ENCODE measurements around the gene BIRC6. TPM values are rescaled to one million over a fixed set of nuclear protein-coding genes. Genes with fewer than 3 reads are reported as not detected.
"Not testable (repeated sequence)": the region's sequence is repeated elsewhere in the genome, so short reads cannot be mapped to it uniquely, and the experiment has no call there.

The BIRC6 gene
- total RNA-seq, 1 experiment from 2014 or later: 182 TPM

DNA sequence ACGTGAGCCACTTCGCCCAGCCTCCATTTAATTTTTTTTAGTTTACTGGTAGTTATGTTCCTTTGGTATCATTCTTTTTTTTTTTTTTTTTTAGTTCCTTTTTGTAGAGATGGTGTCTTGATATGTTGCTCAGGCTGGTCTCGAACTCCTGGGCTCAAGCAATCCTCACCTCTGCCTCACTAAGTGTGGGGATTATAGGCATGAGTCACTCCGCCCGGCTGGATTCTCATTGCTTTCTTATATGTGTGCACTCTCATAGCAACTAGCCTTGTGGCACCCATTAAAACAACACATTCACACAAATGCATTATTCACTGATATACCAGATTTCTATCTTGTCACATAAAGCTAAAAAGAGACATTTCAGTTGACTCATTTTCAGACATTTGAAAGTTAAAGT is 275.3 kb downstream of the BIRC6 start:
- no peak overlapping the region for H3K4me2 ChIP-seq (ENCODE audit: low read depth, low read length, poor library complexity, severe bottlenecking)
- peaks cover 11% of the 10 kb centered on the region for H3K4me1 ChIP-seq (ENCODE audit: low read length)
- H3K9ac ChIP-seq (ENCODE audit: low read length): no peak overlapping the region
- H3K27ac ChIP-seq (ENCODE audit: low read length): no peak overlapping the region
- no peak for DNase-seq
- H3K4me3 ChIP-seq (ENCODE audit: low read length): no peak overlapping the region
- H3K36me3 ChIP-seq (ENCODE audit: insufficient read depth, low read length): peaks cover 37% of the 10 kb centered on the region
- H2AFZ ChIP-seq (ENCODE audit: low read length): no peak overlapping the region
- peaks cover 38% of the 10 kb centered on the region for H3K79me2 ChIP-seq (ENCODE audit: low read length)
- H3K9me2 ChIP-seq (replicated peaks; ENCODE audit: insufficient read depth, low read length): no peaks in the 10 kb centered on the region
- H3K9me3 ChIP-seq (ENCODE audit: low read length): no peaks in the 10 kb centered on the region
- no peaks in the 10 kb centered on the region for H4K20me1 ChIP-seq (ENCODE audit: insufficient read depth, low read depth, low read length)
- no peaks in the 10 kb centered on the region for H3K27me3 ChIP-seq (ENCODE audit: low read length)

DNA sequence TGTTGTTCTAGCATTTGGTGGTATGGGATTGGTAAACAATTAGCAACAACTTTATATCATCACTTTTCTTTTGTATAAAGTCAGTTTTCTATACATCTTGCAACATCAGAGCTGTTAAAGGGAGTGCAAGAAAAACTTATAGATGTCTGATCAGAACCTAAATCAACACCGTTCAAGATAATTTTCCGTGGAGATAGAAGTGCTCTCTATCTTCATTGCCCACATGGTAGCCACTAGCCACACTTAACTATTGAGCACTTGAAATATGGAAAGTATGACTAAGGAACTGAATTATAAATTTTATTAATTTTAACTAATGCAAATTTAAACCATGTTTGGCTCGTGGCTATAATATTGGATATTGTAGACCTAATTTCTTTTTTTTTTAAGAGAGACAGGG is 276.2 kb downstream of the BIRC6 start:
- H3K4me2 ChIP-seq (ENCODE audit: low read depth, low read length, poor library complexity, severe bottlenecking): no peak overlapping the region
- no peak overlapping the region for H3K9ac ChIP-seq (ENCODE audit: low read length)
- no peaks in the 10 kb centered on the region for H4K20me1 ChIP-seq (ENCODE audit: insufficient read depth, low read depth, low read length)
- H3K27me3 ChIP-seq (ENCODE audit: low read length): no peaks in the 10 kb centered on the region
- no peak overlapping the region for H3K27ac ChIP-seq (ENCODE audit: low read length)
- no peak overlapping the region for H3K4me3 ChIP-seq (ENCODE audit: low read length)
- peaks cover 40% of the 10 kb centered on the region for H3K79me2 ChIP-seq (ENCODE audit: low read length)
- peaks cover 43% of the 10 kb centered on the region for H3K36me3 ChIP-seq (ENCODE audit: insufficient read depth, low read length)
- H3K9me2 ChIP-seq (replicated peaks; ENCODE audit: insufficient read depth, low read length): no peaks in the 10 kb centered on the region
- peaks cover 11% of the 10 kb centered on the region for H3K4me1 ChIP-seq (ENCODE audit: low read length)
- no peak overlapping the region for H2AFZ ChIP-seq (ENCODE audit: low read length)
- no peak for DNase-seq
- H3K9me3 ChIP-seq (ENCODE audit: low read length): no peaks in the 10 kb centered on the region

- not testable (repeated sequence) for H3K9ac ChIP-seq (ENCODE audit: low read length); DNase-seq; H2AFZ ChIP-seq (ENCODE audit: low read length); H3K27me3 ChIP-seq (ENCODE audit: low read length); H3K27ac ChIP-seq (ENCODE audit: low read length); H3K4me3 ChIP-seq (ENCODE audit: low read length); H3K4me1 ChIP-seq (ENCODE audit: low read length); H3K79me2 ChIP-seq (ENCODE audit: low read length); H3K9me3 ChIP-seq (ENCODE audit: low read length); H4K20me1 ChIP-seq (ENCODE audit: insufficient read depth, low read depth, low read length); H3K4me2 ChIP-seq (ENCODE audit: low read depth, low read length, poor library complexity, severe bottlenecking); H3K9me2 ChIP-seq (replicated peaks; ENCODE audit: insufficient read depth, low read length)
- peaks cover 34% of the 10 kb centered on the region for H3K36me3 ChIP-seq (ENCODE audit: insufficient read depth, low read length)
These were observed 281.7 kb downstream of the BIRC6 start for GRCh38 chr2:32638548-32638947.

GRCh38 chr2:32641180-32641579 is 284.4 kb downstream of the BIRC6 start:
- H3K36me3 ChIP-seq (ENCODE audit: insufficient read depth, low read length): peaks cover 27% of the 10 kb centered on the region
- no peaks in the 10 kb centered on the region for H3K9me3 ChIP-seq (ENCODE audit: low read length)
- no peak overlapping the region for H3K4me2 ChIP-seq (ENCODE audit: low read depth, low read length, poor library complexity, severe bottlenecking)
- no peaks in the 10 kb centered on the region for H4K20me1 ChIP-seq (ENCODE audit: insufficient read depth, low read depth, low read length)
- H3K4me3 ChIP-seq (ENCODE audit: low read length): no peak overlapping the region
- no peak overlapping the region for H3K27ac ChIP-seq (ENCODE audit: low read length)
- H3K27me3 ChIP-seq (ENCODE audit: low read length): no peaks in the 10 kb centered on the region
- peaks cover 9% of the 10 kb centered on the region for H3K79me2 ChIP-seq (ENCODE audit: low read length)
- H3K9ac ChIP-seq (ENCODE audit: low read length): no peak overlapping the region
- no peaks in the 10 kb centered on the region for H3K4me1 ChIP-seq (ENCODE audit: low read length)
- H2AFZ ChIP-seq (ENCODE audit: low read length): no peak overlapping the region
- no peaks in the 10 kb centered on the region for H3K9me2 ChIP-seq (replicated peaks; ENCODE audit: insufficient read depth, low read length)
- no peak for DNase-seq

DNA sequence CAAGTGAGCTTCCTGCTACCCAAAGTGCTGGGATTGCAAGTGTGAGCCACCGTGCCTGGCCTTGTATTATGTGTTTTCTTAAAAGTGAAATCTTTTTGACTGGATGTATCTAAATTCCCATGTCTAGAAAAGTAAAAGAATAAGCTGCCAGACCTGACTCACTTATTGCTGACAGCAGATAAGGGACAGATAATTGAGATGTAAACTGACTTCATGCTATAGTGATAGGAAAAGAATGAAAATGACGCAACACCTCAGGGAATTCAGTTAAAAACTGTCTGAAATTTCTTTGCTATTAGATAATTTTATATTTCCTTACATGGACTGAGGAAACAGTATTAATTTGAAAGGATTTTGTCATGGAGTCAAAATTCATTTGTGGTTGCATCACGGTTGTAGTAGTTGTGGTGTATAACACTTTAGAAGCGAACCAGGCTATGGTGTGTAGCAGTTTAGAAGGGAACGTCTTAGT is 290.4 kb downstream of the BIRC6 start:
- no peak overlapping the region for H3K27ac ChIP-seq (ENCODE audit: low read length)
- no peak overlapping the region for H3K9ac ChIP-seq (ENCODE audit: low read length)
- no peak overlapping the region for H2AFZ ChIP-seq (ENCODE audit: low read length)
- no peak for DNase-seq
- peaks cover 20% of the 10 kb centered on the region for H3K79me2 ChIP-seq (ENCODE audit: low read length)
- H3K4me3 ChIP-seq (ENCODE audit: low read length): no peak overlapping the region
- H3K4me2 ChIP-seq (ENCODE audit: low read depth, low read length, poor library complexity, severe bottlenecking): no peak overlapping the region
- H3K9me2 ChIP-seq (replicated peaks; ENCODE audit: insufficient read depth, low read length): no peaks in the 10 kb centered on the region
- no peaks in the 10 kb centered on the region for H3K27me3 ChIP-seq (ENCODE audit: low read length)
- peaks cover 28% of the 10 kb centered on the region for H3K36me3 ChIP-seq (ENCODE audit: insufficient read depth, low read length)
- H3K9me3 ChIP-seq (ENCODE audit: low read length): no peaks in the 10 kb centered on the region
- H3K4me1 ChIP-seq (ENCODE audit: low read length): no peaks in the 10 kb centered on the region
- no peaks in the 10 kb centered on the region for H4K20me1 ChIP-seq (ENCODE audit: insufficient read depth, low read depth, low read length)

- Histone ChIP-seq H3K36me3 (ENCODE audit: insufficient read depth, low read length) (peaks cover 22% of the 10 kb centered on the region), H3K4me3 (ENCODE audit: low read length) (no peak overlapping the region), H3K27ac (ENCODE audit: low read length) (no peak overlapping the region), H3K79me2 (ENCODE audit: low read length) (peaks cover 12% of the 10 kb centered on the region), H4K20me1 (ENCODE audit: insufficient read depth, low read depth, low read length) (0 out of 2 replicates have a peak, but pooled peaks cover 4% of the 10 kb centered on the region), H3K9ac (ENCODE audit: low read length) (no peak overlapping the region), H3K9me2 (replicated peaks; ENCODE audit: insufficient read depth, low read length) (no peaks in the 10 kb centered on the region), H3K9me3 (ENCODE audit: low read length) (no peaks in the 10 kb centered on the region), H3K4me1 (ENCODE audit: low read length) (no peaks in the 10 kb centered on the region), H3K4me2 (ENCODE audit: low read depth, low read length, poor library complexity, severe bottlenecking) (no peak overlapping the region), H2AFZ (ENCODE audit: low read length) (no peak overlapping the region), H3K27me3 (ENCODE audit: low read length) (no peaks in the 10 kb centered on the region)
- DNase-seq: no peak
These were observed 295.9 kb downstream of the BIRC6 start for GRCh38 chr2:32652555-32653209.

GRCh38 chr2:32656069-32656468 is 299.2 kb downstream of the BIRC6 start:
- H3K4me3 ChIP-seq (ENCODE audit: low read length): no peak overlapping the region
- no peaks in the 10 kb centered on the region for H3K9me3 ChIP-seq (ENCODE audit: low read length)
- no peaks in the 10 kb centered on the region for H3K4me1 ChIP-seq (ENCODE audit: low read length)
- no peaks in the 10 kb centered on the region for H3K9me2 ChIP-seq (replicated peaks; ENCODE audit: insufficient read depth, low read length)
- H3K79me2 ChIP-seq (ENCODE audit: low read length): peaks cover 22% of the 10 kb centered on the region
- no peak for DNase-seq
- no peak overlapping the region for H2AFZ ChIP-seq (ENCODE audit: low read length)
- no peak overlapping the region for H3K27ac ChIP-seq (ENCODE audit: low read length)
- peaks cover 30% of the 10 kb centered on the region for H3K36me3 ChIP-seq (ENCODE audit: insufficient read depth, low read length)
- no peak overlapping the region for H3K9ac ChIP-seq (ENCODE audit: low read length)
- H4K20me1 ChIP-seq (ENCODE audit: insufficient read depth, low read depth, low read length): 0 out of 2 replicates have a peak, but pooled peaks cover 4% of the 10 kb centered on the region
- H3K4me2 ChIP-seq (ENCODE audit: low read depth, low read length, poor library complexity, severe bottlenecking): no peak overlapping the region
- H3K27me3 ChIP-seq (ENCODE audit: low read length): no peaks in the 10 kb centered on the region

GRCh38 chr2:32663864-32664263 is 307.0 kb downstream of the BIRC6 start:
- Histone ChIP-seq H3K27ac (ENCODE audit: low read length) (no peak overlapping the region), H3K79me2 (ENCODE audit: low read length) (peaks cover 18% of the 10 kb centered on the region), H2AFZ (ENCODE audit: low read length) (no peak overlapping the region), H3K9me2 (replicated peaks; ENCODE audit: insufficient read depth, low read length) (no peaks in the 10 kb centered on the region), H3K9ac (ENCODE audit: low read length) (no peak overlapping the region), H3K36me3 (ENCODE audit: insufficient read depth, low read length) (peaks cover 17% of the 10 kb centered on the region), H4K20me1 (ENCODE audit: insufficient read depth, low read depth, low read length) (no peaks in the 10 kb centered on the region), H3K4me2 (ENCODE audit: low read depth, low read length, poor library complexity, severe bottlenecking) (no peak overlapping the region), H3K9me3 (ENCODE audit: low read length) (no peaks in the 10 kb centered on the region), H3K27me3 (ENCODE audit: low read length) (no peaks in the 10 kb centered on the region), H3K4me1 (ENCODE audit: low read length) (no peaks in the 10 kb centered on the region), H3K4me3 (ENCODE audit: low read length) (no peak overlapping the region)
- no peak for DNase-seq

All from Karpas-422 (cell line).